NT2/D1 (cell line): Measurements from ENCODE around the gene MOCS3.

Source experiments
- SUZ12 ChIP-seq: IDR thresholded peaks from 2 replicates; pipeline ENCODE4 v1.6.1; 2011; ENCODE audit not compliant: insufficient read length, insufficient read depth; ENCODE audit errors: extremely low read depth
- YY1 ChIP-seq: IDR thresholded peaks from 2 replicates; pipeline ENCODE4 v1.6.1; 2011; ENCODE audit not compliant: insufficient read length, insufficient read depth
- ZNF274 ChIP-seq: IDR thresholded peaks from 2 replicates; pipeline ENCODE4 v1.6.1; 2011; ENCODE audit warnings: mild to moderate bottlenecking, low read depth, low read length

DNA sequence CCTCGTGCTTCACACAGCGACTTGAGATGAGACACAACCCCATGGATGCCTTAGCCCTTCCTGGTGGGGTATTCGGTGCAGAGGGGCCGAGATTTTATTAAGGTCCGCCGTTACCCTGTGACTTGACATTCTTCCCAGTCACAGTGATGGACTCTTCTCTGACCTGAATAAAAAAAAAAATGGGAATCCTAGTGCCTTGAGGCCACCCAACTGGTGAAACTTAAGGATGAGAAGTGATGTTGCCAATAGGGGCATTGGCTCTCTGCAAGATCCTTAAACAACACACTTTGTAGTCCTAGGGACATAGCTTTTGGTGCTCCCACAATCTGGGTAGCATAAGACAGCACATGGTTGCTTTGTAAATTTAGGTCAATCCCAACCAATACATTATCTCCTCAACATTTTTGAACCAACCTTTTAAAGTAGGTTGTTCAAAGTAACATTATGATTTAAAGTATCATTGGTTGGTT is 26.6 kb upstream of the MOCS3 start:
- TF ChIP-seq YY1 (no peak), ZNF274 (no peak), SUZ12 (no peak)
